Fibroblast of lung (primary cell): ENCODE data around the gene CPNE8. TPM values are rescaled to one million over a fixed set of nuclear protein-coding genes. Genes with fewer than 3 reads are reported as not detected.

Experiments
- DNase-seq, 2 donors: peaks; one replicate each; pipeline versions ENCODE4 v3.0.0 to v3.0.0-alpha.2; 2010; ENCODE audit warnings: low read depth in 2 of 2
- H2AFZ ChIP-seq: 2 replicates; pipeline ENCODE4 v1.5.1; 2012; ENCODE audit warnings: low read length, control low read depth, inconsistent platforms
- H3K27ac ChIP-seq: 2 replicates; pipeline ENCODE4 v1.5.1; 2011; ENCODE audit warnings: low read length, control low read depth; ENCODE audit not compliant: insufficient read depth
- H3K27me3 ChIP-seq: 2 replicates; pipeline ENCODE4 v1.5.1; 2011; ENCODE audit warnings: mild to moderate bottlenecking, low read length; ENCODE audit not compliant: control insufficient read depth, insufficient read depth
- H3K36me3 ChIP-seq: 2 replicates; pipeline ENCODE4 v1.5.1; 2011; ENCODE audit warnings: low read length; ENCODE audit not compliant: control insufficient read depth, insufficient read depth
- H3K4me1 ChIP-seq: 2 replicates; pipeline ENCODE4 v1.5.1; 2011; ENCODE audit warnings: low read length; ENCODE audit not compliant: control insufficient read depth, insufficient read depth; ENCODE audit errors: extremely low read depth
- H3K4me2 ChIP-seq: 2 replicates; pipeline ENCODE4 v1.5.1; 2011; ENCODE audit warnings: low read length, control low read depth; ENCODE audit not compliant: insufficient read depth; ENCODE audit errors: extremely low read depth
- H3K4me3 ChIP-seq, 4 experiments: fragments of 200-600 bp in 1 of 4; sonication (generic) in 1 of 4; replicated peaks in 1 of 4; 2 replicates each; pipeline ENCODE4 v1.5.1; 2011 to 2016; ENCODE audit warnings: low read length in 4 of 4, low read depth in 3 of 4, mild to moderate bottlenecking in 3 of 4, control low read depth in 2 of 4, inconsistent platforms in 1 of 4, mixed read lengths in 1 of 4; ENCODE audit not compliant: insufficient read depth in 1 of 4; ENCODE audit errors: control extremely low read depth in 1 of 4
- H3K79me2 ChIP-seq: 2 replicates; pipeline ENCODE4 v1.5.1; 2012; ENCODE audit warnings: mild to moderate bottlenecking, low read length, inconsistent platforms; ENCODE audit not compliant: control insufficient read depth, insufficient read depth
- H3K9ac ChIP-seq: 2 replicates; pipeline ENCODE4 v1.5.1; 2011; ENCODE audit warnings: mild to moderate bottlenecking, low read length, control low read depth; ENCODE audit not compliant: insufficient read depth
- H3K9me3 ChIP-seq: 2 replicates; pipeline ENCODE4 v1.5.1; 2012; ENCODE audit warnings: low read depth, low read length; ENCODE audit not compliant: control insufficient read depth, insufficient read depth
- H4K20me1 ChIP-seq: 2 replicates; pipeline ENCODE4 v1.5.1; 2011; ENCODE audit warnings: low read length; ENCODE audit not compliant: control insufficient read depth, insufficient read depth; ENCODE audit errors: extremely low read depth
- CTCF ChIP-seq, 2 donors: IDR thresholded peaks in 1 of 2; conservative IDR thresholded peaks in 1 of 2; 1 replicate in 1 of 2; 2 replicates in 1 of 2; pipeline ENCODE4 v1.5.1; 2011 to 2012; ENCODE audit warnings: low read length in 2 of 2, control low read depth in 1 of 2, inconsistent platforms in 1 of 2, low read depth in 1 of 2, mild to moderate bottlenecking in 1 of 2
- EZH2 ChIP-seq: IDR thresholded peaks from 2 replicates; pipeline ENCODE4 v1.5.1; 2012; ENCODE audit warnings: low read length, control low read depth, mild to moderate bottlenecking; ENCODE audit errors: missing control alignments
- polyA plus RNA-seq, 2 donors: library from polyadenylated mRNA; depleted of rRNA in 1 of 2; stranded (reverse) in 1 of 2; unstranded in 1 of 2; fragments of >200 nt; gene quantifications; 2 replicates each; pipeline ENCODE4 v1.2.1, GENCODE V29; 2011 to 2012; ENCODE audit warnings: missing spikeins in 1 of 2
- total RNA-seq: library from RNA; depleted of rRNA; stranded (reverse); fragments of >200 nt; gene quantifications from 2 replicates; pipeline ENCODE4 v1.2.1, GENCODE V29; 2014

Gene CPNE8
- total and polyA plus RNA-seq, 2 donors (not counting 1 experiment from before 2014, with no cell fraction given): 9.8 to 13.4 TPM

- Histone ChIP-seq H3K79me2 (no peaks in the 10 kb centered on the region), H3K4me3 (no peak overlapping the region), H3K27ac (no peak overlapping the region), H3K9ac (no peak overlapping the region), H3K4me2 (no peak overlapping the region), H3K36me3 (no peaks in the 10 kb centered on the region), H3K27me3 (no peaks in the 10 kb centered on the region), H3K4me1 (no peaks in the 10 kb centered on the region), H4K20me1 (no peaks in the 10 kb centered on the region), H3K9me3 (no peaks in the 10 kb centered on the region), H2AFZ (no peak overlapping the region)
- TF ChIP-seq CTCF (conservative IDR thresholded peaks at IDR 0.05 in 1 of 2, IDR thresholded peaks at IDR 0.05 in 1 of 2; ENCODE audit: low read depth in 1 of 2, low read length in 2 of 2): no peak
- no peak for TF ChIP-seq EZH2
- DNase-seq: no peak
Measured at GRCh38 chr12:38653650-38654049, 251.7 kb downstream of the CPNE8 start.

- Histone ChIP-seq H3K4me2 (no peak overlapping the region), H2AFZ (no peak overlapping the region)
- TF ChIP-seq EZH2 (no peak), CTCF (conservative IDR thresholded peaks at IDR 0.05 in 1 of 2, IDR thresholded peaks at IDR 0.05 in 1 of 2; ENCODE audit: low read depth in 1 of 2, low read length in 2 of 2) (no peak)
Measured at GRCh38 chr12:38648813-38649212, 256.6 kb downstream of the CPNE8 start.

GRCh38 chr12:38646146-38646545 lies 259.2 kb downstream of the CPNE8 start:
- no peak overlapping the region for H3K9ac ChIP-seq
- H3K27ac ChIP-seq: no peak overlapping the region
- no peaks in the 10 kb centered on the region for H3K27me3 ChIP-seq
- H3K79me2 ChIP-seq: no peaks in the 10 kb centered on the region
- H2AFZ ChIP-seq: no peak overlapping the region
- no peaks in the 10 kb centered on the region for H3K4me1 ChIP-seq
- H4K20me1 ChIP-seq: no peaks in the 10 kb centered on the region
- no peak for DNase-seq
- H3K4me3 ChIP-seq: no peak overlapping the region
- H3K9me3 ChIP-seq: no peaks in the 10 kb centered on the region
- TF ChIP-seq EZH2: no peak
- TF ChIP-seq CTCF (conservative IDR thresholded peaks at IDR 0.05 in 1 of 2, IDR thresholded peaks at IDR 0.05 in 1 of 2; ENCODE audit: low read depth in 1 of 2, low read length in 2 of 2): no peak
- no peaks in the 10 kb centered on the region for H3K36me3 ChIP-seq
- H3K4me2 ChIP-seq: no peak overlapping the region

More at GRCh38 chr12:38648813-38649212, 256.6 kb downstream of the CPNE8 start:
- Histone ChIP-seq H3K9me3 (no peaks in the 10 kb centered on the region), H3K9ac (no peak overlapping the region), H3K4me1 (no peaks in the 10 kb centered on the region), H3K27ac (no peak overlapping the region), H3K27me3 (no peaks in the 10 kb centered on the region), H3K79me2 (no peaks in the 10 kb centered on the region), H3K4me3 (no peak overlapping the region), H4K20me1 (no peaks in the 10 kb centered on the region), H3K36me3 (no peaks in the 10 kb centered on the region)
- DNase-seq: no peak
